Right atrium auricular region (tissue), 2 donors: ENCODE measurements around the gene LGI2. TPM values are rescaled to one million over a fixed set of nuclear protein-coding genes. Genes with fewer than 3 reads are reported as not detected.

Experiments
- DNase-seq: peaks from one replicate; pipeline ENCODE4 v3.0.0-alpha.2; 2019; ENCODE audit warnings: low spot score
- H3K27ac ChIP-seq, 2 donors: fragments of 200-600 bp; sonication (generic); 1 replicate in 1 of 2; 2 replicates in 1 of 2; pipeline ENCODE4 v1.5.1; 2016 to 2019
- H3K27me3 ChIP-seq, 2 donors: fragments of 200-600 bp; sonication (generic); one replicate each; pipeline versions ENCODE4 v1.5.1 to v1.6.0; 2017 to 2019
- H3K36me3 ChIP-seq: fragments of 200-600 bp; sonication (generic); one replicate; pipeline ENCODE4 v1.5.1; 2016
- H3K4me1 ChIP-seq, 2 donors: fragments of 200-600 bp; sonication (generic); one replicate each; pipeline versions ENCODE4 v1.5.1 to v1.6.0; 2017 to 2019
- H3K4me3 ChIP-seq, 2 donors: fragments of 200-600 bp; sonication (generic); 1 replicate in 1 of 2; 2 replicates in 1 of 2; pipeline ENCODE4 v1.5.1; 2017 to 2019; ENCODE audit warnings: mild to moderate bottlenecking in 1 of 2, moderate library complexity in 1 of 2
- H3K9me3 ChIP-seq, 2 donors: fragments of 200-600 bp; sonication (generic); one replicate each; pipeline ENCODE4 v1.5.1; 2019
- CTCF ChIP-seq, 2 donors: fragments of 200-600 bp; sonication (generic); IDR thresholded peaks; one replicate each; pipeline ENCODE4 v1.5.1; 2019; ENCODE audit warnings: antibody characterized with exemption in 2 of 2
- total RNA-seq, 2 donors: library from RNA; depleted of rRNA; stranded (reverse); fragments of >200 nt; gene quantifications; one replicate each; pipeline ENCODE4 v1.1.0, GENCODE V29; 2016

LGI2 gene
- total RNA-seq, 2 donors from 2014 or later = 1.1 to 1.9 TPM

- no peaks in the 10 kb centered on the region for H3K4me1 ChIP-seq
- H3K4me3 ChIP-seq = no peak overlapping the region
- H3K27me3 ChIP-seq = no peaks in the 10 kb centered on the region
- no peak overlapping the region for H3K27ac ChIP-seq
- TF ChIP-seq CTCF (IDR thresholded peaks at IDR 0.05) = no peak
- H3K9me3 ChIP-seq = peaks cover 0 to 11% of the 10 kb centered on the region in 2 donors
- no peak for DNase-seq
- H3K36me3 ChIP-seq = no peaks in the 10 kb centered on the region
Observed at GRCh38 chr4:24957886-24958285, 72.9 kb downstream of the LGI2 start.

- no peak for DNase-seq
- H3K36me3 ChIP-seq = no peaks in the 10 kb centered on the region
- peaks cover 0 to 11% of the 10 kb centered on the region in 2 donors for H3K9me3 ChIP-seq
- H3K4me3 ChIP-seq = no peak overlapping the region
- no peak overlapping the region for H3K27ac ChIP-seq
- H3K4me1 ChIP-seq = no peaks in the 10 kb centered on the region
- no peak for TF ChIP-seq CTCF (IDR thresholded peaks at IDR 0.05)
- H3K27me3 ChIP-seq = no peaks in the 10 kb centered on the region
Observed at GRCh38 chr4:24956763-24957162, 74.0 kb downstream of the LGI2 start.

- no peak overlapping the region for H3K4me3 ChIP-seq
- no peak for TF ChIP-seq CTCF (IDR thresholded peaks at IDR 0.05)
- no peaks in the 10 kb centered on the region for H3K36me3 ChIP-seq
- no peak overlapping the region for H3K27ac ChIP-seq
- H3K27me3 ChIP-seq = no peaks in the 10 kb centered on the region
- H3K4me1 ChIP-seq = no peaks in the 10 kb centered on the region
- H3K9me3 ChIP-seq = peaks cover 0 to 11% of the 10 kb centered on the region in 2 donors
- DNase-seq = no peak
Observed at GRCh38 chr4:24956091-24956490, 74.7 kb downstream of the LGI2 start.

DNA sequence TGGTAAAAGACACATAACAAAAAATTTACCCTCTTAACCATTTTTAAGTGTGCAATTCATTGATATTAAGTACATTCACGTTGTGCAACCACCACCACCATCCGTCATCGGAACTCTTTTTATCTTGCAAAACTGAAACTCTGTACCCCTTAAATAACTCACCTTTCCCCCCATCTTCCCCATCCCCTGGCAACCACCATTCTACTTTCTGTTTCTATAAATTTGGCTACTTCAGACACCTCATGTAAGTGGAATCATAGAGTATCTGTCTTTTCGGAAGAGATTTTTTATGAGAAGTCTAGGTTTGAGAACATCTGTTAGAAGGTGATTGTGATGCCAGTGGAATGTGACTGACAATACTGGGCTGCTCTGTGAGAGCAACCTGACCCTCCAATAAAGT is 78.1 kb downstream of the LGI2 start:
- peaks cover 0 to 7% of the 10 kb centered on the region in 2 donors for H3K4me1 ChIP-seq
- H3K27me3 ChIP-seq = no peaks in the 10 kb centered on the region
- peaks cover 0 to 11% of the 10 kb centered on the region in 2 donors for H3K9me3 ChIP-seq
- no peaks in the 10 kb centered on the region for H3K36me3 ChIP-seq
- no peak overlapping the region for H3K27ac ChIP-seq
- no peak for DNase-seq
- no peak overlapping the region for H3K4me3 ChIP-seq
- no peak for TF ChIP-seq CTCF (IDR thresholded peaks at IDR 0.05)

GRCh38 chr4:24949970-24950369 is 80.8 kb downstream of the LGI2 start:
- Histone ChIP-seq H3K27me3 (no peaks in the 10 kb centered on the region), H3K36me3 (no peaks in the 10 kb centered on the region), H3K4me1 (peaks cover 0 to 7% of the 10 kb centered on the region in 2 donors), H3K4me3 (no peak overlapping the region), H3K27ac (no peak overlapping the region), H3K9me3 (peaks cover 0 to 11% of the 10 kb centered on the region in 2 donors)
- DNase-seq = no peak
- TF ChIP-seq CTCF (IDR thresholded peaks at IDR 0.05) = no peak

Other genes with a start within 250 kb of the LGI2 start
- gene SOD3, start 235.4 kb downstream of the LGI2 start, total RNA-seq = 100 to 1,000 TPM in 1 of 2 donors, 10 to 100 TPM in 1; 94.9 to 300 TPM
- gene CCDC149, start 117.9 kb downstream of the LGI2 start, total RNA-seq = 1 to 10 TPM; 6.7 to 7.0 TPM
- gene SEPSECS, start 129.5 kb upstream of the LGI2 start, total RNA-seq = 1 to 10 TPM; 2.4 to 3.9 TPM
- gene PI4K2B, start 203.1 kb upstream of the LGI2 start, total RNA-seq = 1 to 10 TPM; 2.7 to 5.0 TPM